ENCODE measurements around the gene UPF3A.

Gene UPF3A

GRCh38 chr13:114234645-114235421 is 46.6 kb upstream of the UPF3A start, which contains the start of gene CDC16 (continued):
- no peak for TF ChIP-seq PRDM10 (tag by site-specific recombination; IDR thresholded peaks at IDR 0.05)
- no peak for TF ChIP-seq ZNF169 (tag by site-specific recombination; IDR thresholded peaks at IDR 0.05)
- TF ChIP-seq ZNF155 (tag by site-specific recombination; IDR thresholded peaks at IDR 0.05): no peak
- TF ChIP-seq ZBTB1 (tag by site-specific recombination; IDR thresholded peaks at IDR 0.05): peak; percentile 26; the same call in 1 of the 2 replicates
- TF ChIP-seq ZNF558 (tag by site-specific recombination; IDR thresholded peaks at IDR 0.05): no peak
- TF ChIP-seq KLF8 (tag by site-specific recombination; IDR thresholded peaks at IDR 0.05): peak; percentile 74
- TF ChIP-seq ZNF555 (tag by site-specific recombination; conservative IDR thresholded peaks at IDR 0.05): no peak
- 0 out of 2 replicates have a peak, but pooled peaks have one; percentile 69 for TF ChIP-seq ZNF362 (tag by site-specific recombination; IDR thresholded peaks at IDR 0.05)
- TF ChIP-seq ZNF621 (tag by site-specific recombination; IDR thresholded peaks at IDR 0.05): no peak
- peak; percentile 98 for TF ChIP-seq ZNF518A (tag by site-specific recombination; conservative IDR thresholded peaks at IDR 0.05; ENCODE audit: low read depth)
- peak; percentile 22; the same call in 1 of the 2 replicates for TF ChIP-seq ZNF596 (tag by site-specific recombination; IDR thresholded peaks at IDR 0.05)
- TF ChIP-seq KLF10 (tag by site-specific recombination; IDR thresholded peaks at IDR 0.05): peak; percentile 17; the same call in 1 of the 2 replicates
- TF ChIP-seq ZFP41 (tag by site-specific recombination; IDR thresholded peaks at IDR 0.05; ENCODE audit: borderline replicate concordance): no peak
- no peak for TF ChIP-seq ZBTB6 (tag by site-specific recombination; IDR thresholded peaks at IDR 0.05)
- peak; percentile 77; the same call in 1 of the 2 replicates for TF ChIP-seq KLF7 (tag by site-specific recombination; IDR thresholded peaks at IDR 0.05; ENCODE audit: borderline replicate concordance)
- peak; percentile 74; the same call in 1 of the 2 replicates for TF ChIP-seq ZFP69B (tag by site-specific recombination; IDR thresholded peaks at IDR 0.05)
- peak; percentile 75 for TF ChIP-seq ZNF324 (tag by site-specific recombination; IDR thresholded peaks at IDR 0.05)
- TF ChIP-seq ZFP37 (tag by site-specific recombination; IDR thresholded peaks at IDR 0.05): peak; percentile 61; the same call in 1 of the 2 replicates
- 0 out of 2 replicates have a peak, but pooled peaks have one; percentile 19 for TF ChIP-seq ZNF24 (tag by site-specific recombination; IDR thresholded peaks at IDR 0.05)
- no peak for TF ChIP-seq ZNF175 (tag by site-specific recombination; IDR thresholded peaks at IDR 0.05)
- peak; percentile 46; the same call in 1 of the 2 replicates for TF ChIP-seq ZBTB8A (tag by site-specific recombination; IDR thresholded peaks at IDR 0.05)
- no peak for TF ChIP-seq ZNF510 (tag by site-specific recombination; IDR thresholded peaks at IDR 0.05; ENCODE audit: insufficient replicate concordance)
- TF ChIP-seq ZNF654 (tag by site-specific recombination; IDR thresholded peaks at IDR 0.05; ENCODE audit: low read depth): no peak
